ENCODE results near the gene TMCC3. TPM values are rescaled to one million over a fixed set of nuclear protein-coding genes. Genes with fewer than 3 reads are reported as not detected.
"Not testable (repeated sequence)": the region's sequence is repeated elsewhere in the genome, so short reads cannot be mapped to it uniquely, and the experiment has no call there.

The TMCC3 gene
- total RNA-seq, 4 donors from 2014 or later: 9.0 to 16.1 (median 14.6) TPM

- WGBS, 2 donors: 73 to 91% methylated on average over 3 of the region's 3 CpGs
- DNase-seq (ENCODE audit: low spot score in 2 of 2): no peak
- peaks cover 0 to 7% (median 2%) of the 10 kb centered on the region in 4 donors for H3K4me1 ChIP-seq
- no peaks in the 10 kb centered on the region for H3K27me3 ChIP-seq
- H3K9me3 ChIP-seq: peaks cover 0 to 7% (median 0%) of the 10 kb centered on the region in 4 donors
- no peak overlapping the region for H3K27ac ChIP-seq
- H3K36me3 ChIP-seq: no peaks in the 10 kb centered on the region
- no peak overlapping the region for H3K4me3 ChIP-seq
- TF ChIP-seq EP300 (IDR thresholded peaks at IDR 0.05) (no peak), CTCF (IDR thresholded peaks at IDR 0.05) (no peak), POLR2A (IDR thresholded peaks at IDR 0.05) (no peak)
Observed at GRCh38 chr12:94555687-94556086, 94.7 kb downstream of the TMCC3 start.

- 86 to 90% methylated on average over 15 of the region's 15 CpGs for WGBS, 2 donors
- peaks cover 0 to 7% (median 2%) of the 10 kb centered on the region in 4 donors for H3K4me1 ChIP-seq
- no peaks in the 10 kb centered on the region for H3K36me3 ChIP-seq
- TF ChIP-seq POLR2A (IDR thresholded peaks at IDR 0.05) (no peak), EP300 (IDR thresholded peaks at IDR 0.05) (no peak), CTCF (IDR thresholded peaks at IDR 0.05) (no peak)
- no peak overlapping the region for H3K4me3 ChIP-seq
- no peaks in the 10 kb centered on the region for H3K27me3 ChIP-seq
- H3K9me3 ChIP-seq: peaks cover 0 to 7% (median 0%) of the 10 kb centered on the region in 4 donors
- no peak for DNase-seq (ENCODE audit: low spot score in 2 of 2)
- H3K27ac ChIP-seq: no peak overlapping the region
Observed at GRCh38 chr12:94553875-94554274, 96.5 kb downstream of the TMCC3 start.

GRCh38 chr12:94553130-94553519 is 97.2 kb downstream of the TMCC3 start:
- H3K27ac ChIP-seq: no peak overlapping the region
- peaks cover 0 to 7% (median 2%) of the 10 kb centered on the region in 4 donors for H3K4me1 ChIP-seq
- no peak overlapping the region for H3K4me3 ChIP-seq
- no peaks in the 10 kb centered on the region for H3K36me3 ChIP-seq
- 6 to 33% methylated on average over 6 of the region's 6 CpGs for WGBS, 2 donors
- no peak for TF ChIP-seq EP300 (IDR thresholded peaks at IDR 0.05)
- no peak for TF ChIP-seq POLR2A (IDR thresholded peaks at IDR 0.05)
- no peak for TF ChIP-seq CTCF (IDR thresholded peaks at IDR 0.05)
- H3K27me3 ChIP-seq: no peaks in the 10 kb centered on the region
- no peak for DNase-seq (ENCODE audit: low spot score in 2 of 2)
- peaks cover 0 to 7% (median under 1%) of the 10 kb centered on the region in 4 donors for H3K9me3 ChIP-seq

- no peak for DNase-seq (ENCODE audit: low spot score in 2 of 2)
- Histone ChIP-seq H3K4me1 (peaks cover 0 to 7% (median 2%) of the 10 kb centered on the region in 4 donors), H3K27ac (no peak overlapping the region), H3K36me3 (no peaks in the 10 kb centered on the region), H3K4me3 (no peak overlapping the region), H3K9me3 (peaks cover 0 to 4% (median 0%) of the 10 kb centered on the region in 4 donors), H3K27me3 (no peaks in the 10 kb centered on the region)
- WGBS, 2 donors: 47 to 71% methylated on average over 4 of the region's 4 CpGs
- TF ChIP-seq EP300 (IDR thresholded peaks at IDR 0.05): no peak
- TF ChIP-seq CTCF (IDR thresholded peaks at IDR 0.05): no peak
- TF ChIP-seq POLR2A (IDR thresholded peaks at IDR 0.05): no peak
Observed at GRCh38 chr12:94551810-94552209, 98.5 kb downstream of the TMCC3 start.

- H3K4me1 ChIP-seq: peaks cover 0 to 10% (median 2%) of the 10 kb centered on the region in 4 donors
- H3K4me3 ChIP-seq: no peak overlapping the region
- no peaks in the 10 kb centered on the region for H3K36me3 ChIP-seq
- WGBS, 2 donors: 85 to 88% methylated on average over 5 of the region's 5 CpGs
- no peak overlapping the region for H3K27ac ChIP-seq
- peaks cover 0 to 4% (median 0%) of the 10 kb centered on the region in 4 donors for H3K9me3 ChIP-seq
- DNase-seq (ENCODE audit: low spot score in 2 of 2): no peak
- no peaks in the 10 kb centered on the region for H3K27me3 ChIP-seq
- TF ChIP-seq EP300 (IDR thresholded peaks at IDR 0.05): no peak
- TF ChIP-seq CTCF (IDR thresholded peaks at IDR 0.05): no peak
- no peak for TF ChIP-seq POLR2A (IDR thresholded peaks at IDR 0.05)
Observed at GRCh38 chr12:94550964-94551363, 99.4 kb downstream of the TMCC3 start.

GRCh38 chr12:94548833-94549232 is 101.5 kb downstream of the TMCC3 start:
- not testable (repeated sequence) for DNase-seq (ENCODE audit: low spot score in 2 of 2); H3K9me3 ChIP-seq; H3K27ac ChIP-seq; H3K36me3 ChIP-seq; H3K4me1 ChIP-seq; H3K4me3 ChIP-seq; H3K27me3 ChIP-seq
- WGBS, 2 donors: 77 to 78% methylated on average over 5 of the region's 5 CpGs

All from tibial nerve (tissue), 4 donors.